ENCODE results near the gene PGM2.
A peak's percentile ranks its signal among the peaks of the same experiment; 100 is the strongest.
"Not testable (repeated sequence)": the region's sequence is repeated elsewhere in the genome, so short reads cannot be mapped to it uniquely, and the experiment has no call there.

The PGM2 gene

DNA sequence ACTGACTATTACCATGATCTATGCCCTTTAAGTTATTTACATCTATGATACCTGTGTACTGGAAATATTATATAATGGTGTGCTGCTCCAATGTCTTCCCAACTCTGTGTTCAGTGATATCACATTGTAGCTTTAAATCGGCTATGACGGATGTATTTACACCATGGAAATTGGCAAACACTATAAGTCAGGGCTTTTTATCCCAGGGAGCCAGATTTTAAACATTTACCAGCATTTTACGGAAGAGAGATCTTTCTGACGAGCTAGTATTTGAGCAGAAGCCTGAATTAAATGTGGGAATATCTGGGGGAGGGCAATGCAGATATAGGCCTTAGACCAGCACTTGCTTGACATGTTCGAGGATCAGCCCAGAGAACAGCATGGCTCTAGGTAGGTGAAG lies 7.7 kb upstream of the PGM2 start:
- no peak for DNase-seq

DNA sequence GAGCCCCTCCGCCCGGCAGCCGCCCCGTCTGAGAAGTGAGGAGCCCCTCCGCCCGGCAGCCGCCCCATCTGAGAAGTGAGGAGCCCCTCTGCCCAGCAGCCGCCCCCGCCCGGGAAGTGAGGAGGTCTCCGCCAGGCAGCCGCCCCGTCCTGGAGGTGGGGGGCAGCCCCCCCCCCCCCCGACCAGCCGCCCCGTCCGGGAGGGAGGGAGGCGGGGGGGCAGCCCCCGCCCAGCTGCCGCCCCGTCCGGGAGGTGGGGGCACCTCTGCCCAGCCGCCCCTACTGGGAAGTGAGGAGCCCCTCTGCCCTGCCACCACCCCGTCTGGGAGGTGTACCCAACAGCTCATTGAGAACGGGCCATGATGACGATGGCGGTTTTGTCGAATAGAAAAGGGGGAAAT lies 6.0 kb upstream of the PGM2 start:
- DNase-seq: not testable (repeated sequence)

DNA sequence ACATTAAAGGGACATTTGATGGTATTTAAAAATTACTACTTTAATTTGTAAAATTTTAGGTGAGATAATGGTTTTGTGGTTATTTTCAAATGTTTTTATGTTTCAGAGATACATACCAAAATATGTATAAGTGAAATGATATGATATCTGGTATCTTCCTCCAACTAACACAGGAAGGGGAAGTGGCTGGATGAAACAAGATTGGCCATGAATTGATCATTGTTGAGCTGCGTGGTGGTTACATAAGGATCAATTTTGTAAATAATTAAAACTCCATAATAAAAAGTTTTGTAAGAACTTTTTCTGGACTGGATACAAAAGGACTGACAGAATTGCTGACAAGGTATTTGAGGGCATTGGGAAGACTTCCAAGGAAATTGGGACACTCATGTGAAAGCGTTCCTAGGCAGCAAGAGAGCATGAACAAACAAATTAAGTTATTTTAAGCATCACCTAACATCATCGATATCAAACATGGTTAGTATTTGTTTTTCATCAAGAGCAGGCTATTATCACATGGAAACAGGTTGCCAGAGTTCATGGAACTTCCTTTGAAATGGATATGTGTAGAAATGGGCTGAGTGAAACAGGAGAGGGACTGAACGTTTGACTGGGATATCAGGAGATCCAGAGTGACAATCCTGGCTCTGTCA lies 4.4 kb upstream of the PGM2 start:
- DNase-seq: no peak

DNA sequence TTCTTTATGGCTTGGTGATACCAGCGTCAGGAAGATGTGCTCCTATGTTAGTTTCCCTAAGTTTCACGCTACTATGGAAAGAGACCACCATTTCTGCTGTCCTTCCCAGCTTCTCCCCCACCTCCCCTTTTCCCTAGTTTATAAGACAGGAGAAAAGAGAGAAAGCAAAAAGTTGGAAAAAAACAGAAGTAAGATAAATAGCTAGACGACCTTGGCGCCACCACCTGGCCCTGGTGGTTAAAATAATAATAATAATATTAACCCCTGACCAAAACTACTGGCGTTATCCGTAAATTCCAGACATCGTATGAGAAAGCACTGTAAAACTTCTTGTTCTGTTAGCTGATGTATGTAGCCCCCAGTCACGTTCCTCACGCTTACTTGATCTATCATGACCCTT lies 985 bp upstream of the PGM2 start:
- DNase-seq: not testable (repeated sequence)

DNA sequence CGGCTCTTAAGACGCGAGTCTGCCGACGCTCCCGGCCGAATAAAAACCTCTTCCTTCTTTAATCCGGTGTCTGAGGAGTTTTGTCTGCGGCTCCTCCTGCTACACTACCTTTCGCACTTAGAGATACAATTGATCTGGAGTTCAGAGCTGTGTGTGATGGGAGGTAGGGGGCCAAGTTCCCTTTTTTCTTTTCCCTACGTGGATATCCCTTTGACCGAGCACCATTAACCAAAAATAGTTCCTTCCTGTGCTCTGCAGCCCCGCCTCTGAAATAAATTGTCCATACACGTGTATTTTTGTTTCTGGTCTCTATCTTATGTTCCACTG lies 555 bp upstream of the PGM2 start:
- DNase-seq: peak in 1 of 2 donors; percentile 11

DNA sequence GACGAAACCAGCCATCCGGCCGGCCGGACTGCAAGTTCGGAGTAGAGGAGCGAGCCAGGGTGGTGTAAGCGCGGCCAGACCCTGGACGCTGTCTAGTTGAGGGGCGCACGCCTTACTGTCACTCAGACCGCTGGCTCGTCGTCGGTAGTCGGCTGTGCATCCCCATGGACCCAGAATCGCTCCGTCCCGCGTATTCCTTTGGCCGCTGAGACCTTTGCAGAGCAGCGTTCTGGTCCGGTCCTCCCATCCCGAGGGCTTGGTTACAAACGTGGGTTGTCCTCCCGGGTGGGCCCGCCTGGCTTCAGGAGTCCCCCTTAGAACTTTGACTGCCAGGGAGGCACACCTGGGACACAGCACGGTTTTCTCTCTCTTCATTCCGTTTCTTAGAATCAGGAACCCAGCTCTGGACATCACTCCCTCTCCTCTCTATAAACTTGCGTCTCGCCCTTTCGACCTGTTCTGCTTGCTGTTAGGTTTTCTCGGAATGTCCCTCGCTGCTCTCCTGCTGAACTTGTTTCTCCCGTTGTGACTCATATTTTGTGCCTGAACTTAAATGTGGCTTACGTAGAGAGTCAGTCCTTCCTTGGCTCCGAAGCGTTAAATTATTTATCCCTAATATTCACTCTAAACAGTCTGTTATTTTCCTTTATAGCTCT lies 672 bp downstream of the PGM2 start:
- no peak for DNase-seq

DNA sequence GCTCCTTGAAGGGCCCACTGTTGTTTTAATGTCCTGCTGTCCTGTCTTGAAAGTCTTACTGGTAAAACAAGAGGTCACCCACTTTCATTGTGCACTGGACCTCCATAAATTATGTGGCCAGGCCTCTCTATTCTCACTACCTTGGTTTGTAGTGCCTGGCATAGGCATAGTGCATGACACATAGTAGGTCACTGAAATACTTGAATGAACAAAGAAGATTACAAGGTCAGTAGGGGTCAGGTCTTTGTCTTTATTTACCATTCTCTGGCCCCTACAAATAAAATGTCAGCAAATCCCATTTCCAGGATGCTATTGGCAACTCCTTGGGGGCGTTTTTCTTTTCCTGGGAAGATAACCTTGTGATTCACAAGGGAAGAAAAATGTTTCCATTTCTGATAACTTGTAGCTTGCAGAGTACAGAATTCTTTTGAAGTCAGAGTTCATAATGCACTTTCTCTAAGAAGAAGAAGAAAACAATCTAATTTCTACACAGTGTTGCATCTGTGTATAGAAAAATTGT lies 1.4 kb downstream of the PGM2 start:
- DNase-seq: no peak

DNA sequence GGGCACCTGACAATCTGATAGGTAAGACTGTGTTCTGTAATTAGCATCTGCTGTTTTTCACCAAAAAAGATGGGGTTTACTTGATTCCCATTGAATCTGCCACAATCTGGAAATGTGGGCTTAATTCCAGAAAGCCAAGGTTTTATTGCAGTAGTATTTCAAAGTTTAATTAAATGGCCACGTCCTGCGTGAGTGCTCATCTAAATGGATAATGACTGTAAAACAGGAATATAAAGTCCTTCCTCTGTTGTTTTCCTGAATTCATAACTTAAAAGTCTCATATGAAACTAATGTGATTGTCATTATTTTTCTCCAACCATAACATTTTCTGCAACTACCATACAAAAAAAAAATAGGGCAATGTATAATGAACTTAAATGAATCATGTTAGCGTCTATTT lies 2.4 kb downstream of the PGM2 start:
- DNase-seq: no peak

DNA sequence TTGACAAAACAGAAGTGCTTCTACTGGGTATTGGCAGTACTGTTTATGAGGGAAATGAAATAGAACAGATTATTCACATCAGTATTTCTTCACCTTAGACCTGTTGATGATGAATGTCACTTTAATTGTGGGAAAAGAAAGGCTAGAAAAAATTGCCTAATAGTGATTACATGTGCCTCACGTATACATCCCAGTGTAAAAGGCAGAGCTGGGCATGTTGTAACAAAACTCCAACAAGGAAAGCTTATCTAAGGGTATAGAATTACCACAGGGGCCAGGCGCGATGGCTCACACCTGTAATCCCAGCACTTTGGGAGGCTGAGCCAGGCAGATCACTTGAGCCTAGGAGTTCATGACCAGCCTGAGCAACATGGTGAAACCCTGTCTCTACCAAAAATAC lies 4.2 kb downstream of the PGM2 start:
- no peak for DNase-seq

DNA sequence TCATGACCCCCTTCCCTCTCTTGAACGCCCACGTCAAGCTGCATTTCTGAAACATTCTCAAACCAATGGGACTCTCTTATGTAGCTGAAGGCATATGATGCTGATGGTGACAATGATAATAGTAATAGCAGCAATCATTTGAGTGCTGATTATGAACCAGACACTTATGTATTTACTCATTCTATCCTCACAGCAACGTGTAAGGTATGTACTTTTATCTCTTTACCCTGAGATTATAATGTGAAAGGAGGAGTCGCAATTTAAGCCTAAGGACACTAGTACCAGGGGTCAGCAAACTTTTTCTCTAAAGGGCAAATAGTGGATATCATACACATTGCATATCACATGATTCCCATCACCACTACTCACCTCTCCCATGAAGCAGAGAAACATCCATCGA lies 8.5 kb downstream of the PGM2 start:
- no peak for DNase-seq

DNA sequence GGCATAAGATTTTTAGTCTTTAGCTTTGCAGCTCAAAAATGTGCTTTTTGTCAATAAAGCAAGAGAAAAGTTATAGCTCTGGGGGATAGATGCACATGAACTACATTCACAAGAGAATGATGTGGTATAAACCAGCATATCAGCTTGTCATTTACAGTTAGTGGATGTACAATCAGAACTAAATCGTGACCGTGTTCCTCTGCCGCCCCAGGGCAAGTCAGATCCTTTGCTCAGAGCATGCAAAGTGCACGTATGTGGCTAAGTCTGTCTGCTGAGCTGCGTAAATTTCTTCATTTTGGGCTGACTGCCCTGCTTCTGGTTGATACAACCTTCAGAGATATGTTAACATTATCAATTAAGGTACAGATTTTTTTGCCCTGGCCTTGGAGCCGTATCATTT lies 9.3 kb downstream of the PGM2 start:
- DNase-seq: no peak

DNA sequence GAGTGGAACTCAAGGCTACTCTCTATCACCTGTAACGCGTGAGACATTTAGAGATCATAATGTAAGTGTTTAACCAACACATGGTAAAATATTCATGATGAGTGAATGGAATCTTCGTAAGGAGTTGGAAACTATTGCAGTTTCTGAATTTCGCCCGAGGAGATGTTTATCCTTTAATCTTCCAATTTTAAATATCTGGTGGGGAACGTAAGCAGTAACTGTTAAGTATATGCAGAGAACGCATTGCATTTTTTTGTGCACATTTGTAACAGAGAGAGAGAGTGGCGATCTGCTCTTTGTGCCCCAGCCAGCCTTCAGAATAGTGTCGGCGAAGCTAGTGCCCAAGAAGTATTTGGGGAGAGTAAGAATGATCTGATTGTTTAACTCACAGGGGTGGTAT lies 9.8 kb downstream of the PGM2 start:
- DNase-seq: no peak

DNA sequence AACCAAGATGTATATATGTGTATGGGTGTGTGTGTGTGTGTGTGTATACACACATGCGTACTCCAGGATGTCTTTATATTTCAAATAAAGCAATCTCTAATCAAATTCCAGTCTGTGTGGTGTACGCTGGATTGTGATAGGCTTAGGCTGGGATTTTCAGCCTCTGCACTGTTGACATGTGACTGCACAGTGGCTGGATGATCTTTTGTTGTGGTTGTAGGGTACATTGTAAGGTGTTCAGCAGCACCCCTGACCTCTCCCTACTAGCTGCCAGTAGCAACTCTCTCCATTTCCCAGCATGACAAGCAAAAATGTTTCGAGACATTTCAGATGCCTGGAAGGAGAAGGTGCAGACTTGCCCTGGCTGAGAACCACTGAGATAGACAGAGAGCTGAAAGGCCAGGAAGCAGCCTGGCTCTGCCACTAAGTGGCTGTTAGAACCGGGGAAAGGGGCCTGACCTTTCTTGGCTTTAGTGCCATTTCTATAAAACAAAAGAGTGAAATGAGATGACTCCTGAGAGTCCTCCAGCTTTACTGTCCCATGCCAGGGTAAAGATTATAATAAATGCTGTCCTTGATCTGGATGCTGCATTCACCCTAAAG lies 10.5 kb downstream of the PGM2 start:
- no peak for DNase-seq

DNA sequence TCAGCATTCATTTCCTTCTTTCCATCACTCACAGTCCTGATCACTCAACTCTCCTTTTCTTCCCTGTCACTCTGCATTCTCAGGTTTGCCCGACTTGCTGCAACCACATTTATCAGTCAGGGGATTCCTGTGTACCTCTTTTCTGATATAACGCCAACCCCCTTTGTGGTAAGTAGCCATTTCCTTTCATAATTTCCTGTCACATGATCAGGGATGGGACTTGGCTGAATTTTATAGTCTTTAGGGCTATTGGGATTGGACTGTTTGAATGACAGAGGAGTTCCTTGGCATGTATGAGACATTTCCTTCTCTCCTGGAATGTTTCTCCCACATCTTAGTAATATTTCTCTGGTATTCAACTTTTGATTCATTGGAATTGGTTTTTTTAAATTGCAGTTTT lies 11.0 kb downstream of the PGM2 start:
- DNase-seq: peak in 1 of 2 donors; percentile 29

DNA sequence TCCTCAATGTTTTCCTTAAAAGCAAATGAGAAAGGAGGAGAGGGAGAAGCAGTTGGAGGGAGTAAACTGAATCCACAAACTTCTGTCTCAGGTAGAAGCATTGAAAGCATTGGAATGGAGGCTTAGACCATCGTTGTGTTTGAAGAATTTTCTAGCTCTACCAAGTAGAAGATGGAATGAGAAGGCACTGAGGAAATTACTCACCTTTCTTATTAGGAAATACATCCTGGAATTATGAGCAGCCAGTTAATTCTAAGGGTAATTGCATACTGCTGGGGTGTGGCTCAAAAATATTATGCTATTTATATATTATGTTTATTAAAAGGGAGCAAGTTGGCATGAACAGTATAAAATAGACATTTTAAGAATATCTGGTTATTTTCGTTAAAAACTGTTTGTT lies 12.9 kb downstream of the PGM2 start:
- DNase-seq: no peak

DNA sequence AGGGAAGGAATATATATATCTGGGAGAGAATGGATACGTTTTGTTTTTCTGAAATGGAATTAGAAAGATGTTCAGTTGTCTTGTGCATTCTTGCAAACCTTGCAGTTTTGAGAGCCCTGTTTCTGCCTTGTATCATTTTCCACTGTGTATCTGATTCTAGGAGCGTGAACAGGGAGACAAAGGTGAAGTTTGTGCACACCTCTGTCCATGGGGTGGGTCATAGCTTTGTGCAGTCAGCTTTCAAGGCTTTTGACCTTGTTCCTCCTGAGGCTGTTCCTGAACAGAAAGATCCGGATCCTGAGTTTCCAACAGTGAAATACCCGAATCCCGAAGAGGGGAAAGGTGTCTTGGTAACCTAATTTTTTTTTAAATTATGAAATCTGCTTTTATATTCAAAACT lies 17.7 kb downstream of the PGM2 start:
- DNase-seq: no peak

DNA sequence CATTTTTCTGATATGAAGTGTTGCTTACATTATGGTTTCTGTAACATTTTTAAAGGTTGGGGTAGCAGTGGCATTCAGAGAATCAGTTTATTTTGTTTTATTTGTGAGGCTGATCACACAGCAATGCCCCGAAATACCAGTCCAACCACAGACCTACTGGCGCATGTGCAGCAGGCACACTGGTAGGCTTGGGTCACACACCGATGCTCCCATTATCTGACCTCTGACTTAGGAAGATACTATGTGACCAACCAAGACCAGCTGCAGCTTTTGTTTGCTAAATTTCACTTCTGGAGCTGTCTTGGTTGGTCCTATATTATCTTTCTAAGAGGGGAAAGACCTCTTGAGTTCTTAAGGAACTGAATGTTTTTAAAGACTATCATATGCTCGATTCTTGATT lies 18.7 kb downstream of the PGM2 start:
- no peak for DNase-seq

DNA sequence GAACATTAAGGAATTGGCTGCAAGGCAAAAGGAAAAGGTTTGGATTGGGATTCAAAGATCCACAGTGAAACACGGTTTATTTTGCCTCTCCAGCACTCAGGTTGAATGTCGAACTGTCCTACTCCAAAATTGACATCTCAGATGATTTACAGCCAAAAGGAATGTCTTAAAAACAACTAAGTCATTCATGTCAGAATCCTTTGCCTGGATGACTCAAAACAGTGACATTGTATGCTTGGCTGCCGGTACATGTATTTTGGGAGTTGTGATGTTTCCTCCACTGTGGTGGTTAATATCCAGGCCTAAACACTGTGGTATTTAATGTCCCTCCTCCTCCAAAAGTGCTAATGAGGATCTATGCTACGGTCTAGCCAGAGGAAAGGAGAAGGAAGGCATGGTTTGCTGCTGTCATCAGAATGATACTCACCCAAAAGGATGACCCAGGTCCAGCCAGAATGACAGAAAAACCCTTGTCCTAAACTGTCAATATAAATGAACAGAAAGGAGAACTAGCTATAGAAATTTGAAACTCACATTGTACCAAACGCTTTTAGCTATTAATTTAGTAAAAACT lies 20.9 kb downstream of the PGM2 start:
- DNase-seq: no peak

DNA sequence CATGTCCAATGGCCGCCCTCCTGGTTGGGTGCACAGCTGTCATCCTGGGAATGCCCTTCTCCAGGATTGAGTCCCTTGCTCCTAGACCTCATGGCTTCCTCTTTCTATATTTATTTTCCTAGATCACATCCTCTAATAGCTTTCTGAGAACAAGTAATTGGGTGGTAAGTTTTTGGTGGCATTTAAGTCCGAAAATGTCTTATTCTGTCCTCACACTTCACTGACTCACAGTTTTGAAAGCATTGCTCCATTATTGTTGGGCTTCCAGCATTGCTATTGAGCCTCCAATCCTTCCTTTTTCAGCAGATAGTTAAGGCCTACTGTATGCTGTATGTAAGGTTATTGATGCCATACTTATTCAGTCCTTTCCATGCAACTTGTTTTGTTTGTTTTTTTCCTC lies 25.9 kb downstream of the PGM2 start:
- DNase-seq: no peak

DNA sequence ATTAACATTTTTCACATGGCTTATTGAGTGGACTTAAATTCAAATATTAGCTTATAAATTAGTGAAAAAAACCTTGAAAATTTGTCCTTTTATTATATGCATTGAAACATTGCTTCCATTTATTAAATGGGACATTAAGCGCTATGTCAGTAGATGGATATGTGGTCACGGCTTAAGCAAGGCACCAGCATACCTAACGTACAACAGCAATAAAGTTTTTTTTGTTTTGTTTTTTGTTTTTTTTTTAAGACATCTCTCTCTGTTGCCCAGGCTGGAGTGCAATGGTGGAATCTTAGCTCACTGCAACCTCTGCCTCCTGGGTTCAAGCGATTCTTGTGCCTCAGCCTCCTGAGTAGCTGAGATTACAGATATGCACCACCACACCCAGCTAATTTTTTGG lies 31.6 kb downstream of the PGM2 start:
- no peak for DNase-seq

DNA sequence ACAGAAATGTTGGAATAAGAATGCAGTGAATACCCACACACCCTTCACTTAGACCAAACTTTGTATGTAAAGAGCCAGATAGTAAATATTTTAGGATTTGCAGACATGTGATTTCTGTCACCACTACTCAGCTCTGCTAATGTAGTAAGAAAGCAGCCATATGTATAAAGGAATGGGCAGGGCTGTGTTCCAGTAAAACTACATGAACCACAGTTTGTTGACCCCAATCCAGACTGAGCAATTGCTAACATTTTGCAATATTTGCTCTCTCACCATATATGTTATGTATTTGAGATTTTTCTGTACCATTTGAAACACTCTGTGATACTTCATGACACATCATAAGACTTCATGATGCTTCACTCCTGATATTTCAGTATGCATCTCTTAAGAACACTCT lies 32.4 kb downstream of the PGM2 start:
- DNase-seq: no peak

DNA sequence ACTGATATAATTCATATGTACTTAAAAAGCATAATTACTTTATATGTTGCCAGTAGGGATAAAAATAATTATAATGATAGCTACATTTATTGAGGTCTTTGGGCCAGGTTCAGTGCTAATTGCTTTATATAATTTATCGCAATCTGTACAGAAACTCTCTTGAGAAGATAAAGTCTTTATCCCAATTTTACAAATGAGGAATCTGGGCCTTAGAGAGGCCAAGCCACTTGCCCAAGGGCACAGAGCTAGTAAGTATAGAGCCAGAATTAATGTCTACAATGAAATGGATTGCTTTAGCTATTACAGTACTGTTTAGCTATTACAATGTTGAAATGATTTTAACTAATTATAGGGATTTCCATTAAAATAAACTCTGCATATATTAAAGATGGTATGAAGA lies 33.8 kb downstream of the PGM2 start:
- DNase-seq: no peak

DNA sequence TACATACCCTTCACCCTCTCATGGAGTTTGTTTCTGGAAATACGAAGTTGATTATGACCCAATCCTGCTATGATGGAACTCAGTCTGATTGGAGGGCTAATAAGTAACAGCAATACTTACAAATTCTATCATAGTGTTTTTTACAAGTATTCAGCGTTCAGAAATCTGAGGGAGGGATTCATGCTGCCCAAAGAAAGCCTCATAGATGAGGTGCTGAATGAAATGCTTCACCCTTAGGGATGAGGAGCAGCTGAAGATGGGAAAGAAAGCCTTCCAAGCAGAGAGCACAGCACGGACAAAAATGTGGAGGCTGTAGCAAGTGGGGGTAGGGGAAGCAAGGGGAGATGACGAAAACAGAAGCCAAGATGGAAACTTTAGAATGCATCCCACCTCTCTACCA lies 36.5 kb downstream of the PGM2 start:
- no peak for DNase-seq

DNA sequence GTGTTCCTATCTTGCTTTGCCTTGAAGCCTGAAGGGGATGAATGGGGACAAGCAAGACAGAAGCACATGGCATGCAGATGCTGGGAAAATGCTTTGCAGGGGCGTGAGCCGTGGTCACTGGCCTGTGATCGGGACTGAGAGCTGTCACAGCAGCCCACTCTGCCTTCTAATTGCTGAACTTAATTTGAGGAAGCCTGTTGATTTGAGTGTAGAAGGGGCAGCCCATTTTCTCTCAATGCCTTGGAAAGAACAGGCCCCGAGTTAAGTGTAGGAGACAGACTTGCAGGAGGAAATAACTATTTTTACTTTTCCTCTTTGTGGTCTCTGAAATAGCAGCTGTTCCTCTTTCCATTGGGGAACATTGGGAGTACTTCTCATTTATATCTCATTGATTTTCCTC lies 38.3 kb downstream of the PGM2 start:
- no peak for DNase-seq
